SU-DHL-6 (cell line): Measurements from ENCODE around the gene RYR2.

Experiments used
- H2AFZ ChIP-seq: fragments of 200-600 bp; sonication (generic); 2 replicates; pipeline ENCODE4 v1.6.1; 2014; ENCODE audit warnings: low read depth, mild to moderate bottlenecking, moderate library complexity, mixed read lengths, antibody characterized with exemption, low read length; ENCODE audit not compliant: severe bottlenecking
- H3F3A ChIP-seq: fragments of 200-600 bp; shearing (Covaris generic); 2 replicates; pipeline ENCODE4 v1.6.0; 2016; ENCODE audit warnings: antibody characterized with exemption, mild to moderate bottlenecking; ENCODE audit not compliant: insufficient read depth
- H3K27ac ChIP-seq: fragments of 200-600 bp; sonication (generic); 2 replicates; pipeline ENCODE4 v1.5.1; 2016; ENCODE audit warnings: low read depth, mild to moderate bottlenecking, low read length, moderate library complexity, mixed read lengths
- H3K27me3 ChIP-seq: fragments of 200-600 bp; sonication (generic), shearing (Covaris generic); 2 replicates; pipeline ENCODE4 v1.6.0; 2014; ENCODE audit warnings: mild to moderate bottlenecking, low read length
- H3K36me3 ChIP-seq: fragments of 200-600 bp; sonication (generic); 2 replicates; pipeline ENCODE4 v1.6.1; 2014; ENCODE audit warnings: mild to moderate bottlenecking, low read length, mixed read lengths
- H3K4me2 ChIP-seq: fragments of 300-600, 200-600 bp; shearing (Covaris generic), sonication (generic); 2 replicates; pipeline ENCODE4 v1.6.0; 2014; ENCODE audit warnings: low read length, low read depth, mild to moderate bottlenecking; ENCODE audit not compliant: poor library complexity, severe bottlenecking
- H3K4me3 ChIP-seq: fragments of 200-600 bp; sonication (generic); 2 replicates; pipeline ENCODE4 v1.5.1; 2014; ENCODE audit warnings: antibody characterized with exemption, low read length, mild to moderate bottlenecking, mixed read lengths; ENCODE audit not compliant: insufficient read depth, poor library complexity, severe bottlenecking
- H3K79me2 ChIP-seq: fragments of 200-600 bp; sonication (generic); 2 replicates; pipeline ENCODE4 v1.6.1; 2014; ENCODE audit warnings: mild to moderate bottlenecking, low read length, moderate library complexity; ENCODE audit not compliant: insufficient read depth
- H3K9ac ChIP-seq: fragments of 200-600 bp; sonication (generic); 2 replicates; pipeline ENCODE4 v1.7.0; 2014; ENCODE audit warnings: mild to moderate bottlenecking, low read length
- H3K9me2 ChIP-seq: fragments of 200-600 bp; sonication (generic); replicated peaks from 2 replicates; pipeline ENCODE4 v1.6.1; 2014; ENCODE audit warnings: low read length; ENCODE audit not compliant: insufficient read depth
- H3K9me3 ChIP-seq: fragments of 200-600 bp; sonication (generic); 2 replicates; pipeline ENCODE4 v1.6.1; 2014; ENCODE audit warnings: low read length, mixed read lengths; ENCODE audit not compliant: insufficient read depth
- H4K20me1 ChIP-seq: fragments of 200-600 bp; sonication (generic); 2 replicates; pipeline ENCODE4 v1.6.1; 2014; ENCODE audit warnings: low read depth, mild to moderate bottlenecking, antibody characterized with exemption, low read length, moderate library complexity, mixed read lengths
- EZH2phosphoT487 ChIP-seq: fragments of 200-600 bp; sonication (generic), shearing (Covaris generic); conservative IDR thresholded peaks from 2 replicates; pipeline ENCODE4 v1.6.1; 2018; ENCODE audit warnings: mild to moderate bottlenecking, antibody characterized with exemption, low read length, moderate library complexity, mixed read lengths
- TF ChIP-seq, protein P1 (sequence below): fragments of 200-600 bp; sonication (generic); IDR thresholded peaks from one replicate; pipeline ENCODE4 v1.5.1; 2017; ENCODE audit warnings: antibody characterized with exemption, mild to moderate bottlenecking, low read length, moderate library complexity; ENCODE audit not compliant: insufficient read depth, poor library complexity, severe bottlenecking

RYR2 gene

DNA sequence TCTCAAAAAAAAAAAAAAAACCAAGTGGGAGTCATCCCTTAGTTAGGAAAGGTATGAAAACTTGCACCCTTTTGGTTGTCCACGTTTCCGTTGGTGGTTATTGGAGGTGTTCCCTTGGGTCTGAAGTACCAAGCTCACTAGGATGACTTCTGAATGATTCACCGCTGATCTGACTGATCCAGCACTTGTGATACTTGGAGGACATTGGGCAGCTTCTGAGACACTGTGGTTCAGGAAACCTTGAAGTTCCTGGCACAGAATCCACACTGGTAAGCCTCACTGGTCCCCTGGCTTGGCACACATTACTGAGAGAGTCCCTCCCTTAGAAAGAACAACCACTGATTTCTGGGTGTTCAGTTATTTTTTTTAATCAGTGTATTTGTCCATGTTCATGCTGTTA, 91.9 kb downstream of the RYR2 start:
- Histone ChIP-seq H2AFZ (no peak overlapping the region), H3K9me3 (no peaks in the 10 kb centered on the region), H3K4me2 (no peak overlapping the region), H3K9ac (no peak overlapping the region), H3K27me3 (no peaks in the 10 kb centered on the region), H3K36me3 (no peaks in the 10 kb centered on the region), H3K27ac (no peak overlapping the region), H3K4me3 (no peak overlapping the region), H3K79me2 (no peaks in the 10 kb centered on the region), H4K20me1 (no peaks in the 10 kb centered on the region), H3K9me2 (no peaks in the 10 kb centered on the region), H3F3A (no peaks in the 10 kb centered on the region)
- TF ChIP-seq, protein P1, sequence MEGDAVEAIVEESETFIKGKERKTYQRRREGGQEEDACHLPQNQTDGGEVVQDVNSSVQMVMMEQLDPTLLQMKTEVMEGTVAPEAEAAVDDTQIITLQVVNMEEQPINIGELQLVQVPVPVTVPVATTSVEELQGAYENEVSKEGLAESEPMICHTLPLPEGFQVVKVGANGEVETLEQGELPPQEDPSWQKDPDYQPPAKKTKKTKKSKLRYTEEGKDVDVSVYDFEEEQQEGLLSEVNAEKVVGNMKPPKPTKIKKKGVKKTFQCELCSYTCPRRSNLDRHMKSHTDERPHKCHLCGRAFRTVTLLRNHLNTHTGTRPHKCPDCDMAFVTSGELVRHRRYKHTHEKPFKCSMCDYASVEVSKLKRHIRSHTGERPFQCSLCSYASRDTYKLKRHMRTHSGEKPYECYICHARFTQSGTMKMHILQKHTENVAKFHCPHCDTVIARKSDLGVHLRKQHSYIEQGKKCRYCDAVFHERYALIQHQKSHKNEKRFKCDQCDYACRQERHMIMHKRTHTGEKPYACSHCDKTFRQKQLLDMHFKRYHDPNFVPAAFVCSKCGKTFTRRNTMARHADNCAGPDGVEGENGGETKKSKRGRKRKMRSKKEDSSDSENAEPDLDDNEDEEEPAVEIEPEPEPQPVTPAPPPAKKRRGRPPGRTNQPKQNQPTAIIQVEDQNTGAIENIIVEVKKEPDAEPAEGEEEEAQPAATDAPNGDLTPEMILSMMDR: no peak
- no peak for TF ChIP-seq EZH2phosphoT487

- TF ChIP-seq, protein P1: no peak
- TF ChIP-seq EZH2phosphoT487: no peak
- no peaks in the 10 kb centered on the region for H3K36me3 ChIP-seq
- H4K20me1 ChIP-seq: no peaks in the 10 kb centered on the region
- H3K27ac ChIP-seq: no peak overlapping the region
- H3K9me2 ChIP-seq: no peaks in the 10 kb centered on the region
- H3K9ac ChIP-seq: no peak overlapping the region
- H2AFZ ChIP-seq: no peak overlapping the region
- H3K4me3 ChIP-seq: no peak overlapping the region
- no peaks in the 10 kb centered on the region for H3K27me3 ChIP-seq
- H3K4me2 ChIP-seq: no peak overlapping the region
- no peaks in the 10 kb centered on the region for H3K9me3 ChIP-seq
- H3F3A ChIP-seq: no peaks in the 10 kb centered on the region
- no peaks in the 10 kb centered on the region for H3K79me2 ChIP-seq
Measured at GRCh38 chr1:237134929-237135328, 92.9 kb downstream of the RYR2 start.

GRCh38 chr1:237138551-237138950, 96.6 kb downstream of the RYR2 start:
- Histone ChIP-seq H3K4me2 (no peak overlapping the region), H3K36me3 (no peaks in the 10 kb centered on the region), H2AFZ (no peak overlapping the region), H3K9me3 (no peaks in the 10 kb centered on the region), H3K79me2 (no peaks in the 10 kb centered on the region), H3K9ac (no peak overlapping the region), H4K20me1 (no peaks in the 10 kb centered on the region), H3K27me3 (no peaks in the 10 kb centered on the region), H3F3A (no peaks in the 10 kb centered on the region), H3K27ac (no peak overlapping the region), H3K9me2 (no peaks in the 10 kb centered on the region), H3K4me3 (no peak overlapping the region)
- no peak for TF ChIP-seq EZH2phosphoT487
- TF ChIP-seq, protein P1: no peak
